CD4-positive, alpha-beta T cell (primary cell): ENCODE measurements around the gene SYTL4. TPM values are rescaled to one million over a fixed set of nuclear protein-coding genes. Genes with fewer than 3 reads are reported as not detected.

Experiments used
- ATAC-seq: fragments of 200-7000 bp; cut with Tn5 transposase; one replicate; pipeline ENCODE4 v1.10.0; 2022; ENCODE audit warnings: mild to moderate bottlenecking; ENCODE audit not compliant: poor library complexity
- CTCF ChIA-PET: fragments of 350-600 bp; sonication (Branson Sonifier 250); formaldehyde crosslinking; loops from one replicate; lab custom pipeline; 2021; ENCODE audit warnings: antibody characterized with exemption, inconsistent platforms; lab: Charles Lee
- POLR2A ChIA-PET: fragments of 350-600 bp; sonication (Branson Sonifier 250); formaldehyde crosslinking; loops from one replicate; lab custom pipeline; 2021; ENCODE audit warnings: antibody characterized with exemption, inconsistent platforms; lab: Charles Lee
- DNase-seq, 14 experiments: peaks; one replicate each; pipeline ENCODE4 v3.0.0-alpha.2; 2013 to 2020; ENCODE audit warnings: mixed read lengths in 2 of 14
- H3K27ac ChIP-seq, 2 donors: one replicate each; pipeline versions ENCODE4 v1.5.1 to v1.7.0; 2013; ENCODE audit warnings: low read length in 2 of 2, low read depth in 1 of 2, mild to moderate bottlenecking in 1 of 2
- H3K27me3 ChIP-seq, 2 experiments: 1 replicate in 1 of 2; 2 replicates in 1 of 2; pipeline versions ENCODE4 v1.6.1 to v1.7.0; 2013; ENCODE audit warnings: low read length in 2 of 2, control low read depth in 1 of 2, mild to moderate bottlenecking in 1 of 2, moderate library complexity in 1 of 2; ENCODE audit not compliant: insufficient read depth in 2 of 2, control insufficient read depth in 1 of 2
- H3K36me3 ChIP-seq: one replicate; pipeline ENCODE4 v1.6.1; 2013; ENCODE audit warnings: low read length, control low read depth; ENCODE audit not compliant: insufficient read depth
- H3K4me1 ChIP-seq: one replicate; pipeline ENCODE4 v1.6.1; 2013; ENCODE audit warnings: low read length, control low read depth; ENCODE audit not compliant: insufficient read depth
- H3K4me3 ChIP-seq: one replicate; pipeline ENCODE4 v1.5.1; 2013; ENCODE audit warnings: mild to moderate bottlenecking, low read length, moderate library complexity
- H3K9me3 ChIP-seq, 2 experiments: 1 replicate in 1 of 2; 2 replicates in 1 of 2; pipeline versions ENCODE4 v1.6.1 to v1.7.0; 2013; ENCODE audit warnings: low read length in 2 of 2, mild to moderate bottlenecking in 2 of 2, control low read depth in 1 of 2, moderate library complexity in 1 of 2; ENCODE audit not compliant: control insufficient read depth in 1 of 2, insufficient read depth in 1 of 2
- H3K27ac Mint-ChIP-seq: one replicate; pipeline ENCODE4 v1.8.0; 2020; ENCODE audit warnings: mixed read lengths
- H3K27me3 Mint-ChIP-seq: one replicate; pipeline ENCODE4 v1.8.0; 2021; ENCODE audit warnings: mixed read lengths
- H3K36me3 Mint-ChIP-seq: one replicate; pipeline ENCODE4 v1.8.0; 2021; ENCODE audit warnings: low read depth, mixed read lengths
- H3K4me1 Mint-ChIP-seq: one replicate; pipeline ENCODE4 v1.8.0; 2021; ENCODE audit warnings: low read depth, mixed read lengths
- H3K4me3 Mint-ChIP-seq: one replicate; pipeline ENCODE4 v1.8.0; 2020; ENCODE audit warnings: mild to moderate bottlenecking, mixed read lengths
- H3K9me3 Mint-ChIP-seq: one replicate; pipeline ENCODE4 v1.8.0; 2020; ENCODE audit warnings: mixed read lengths
- CTCF ChIP-seq: fragments of 200-600 bp; IDR thresholded peaks from one replicate; pipeline ENCODE4 v1.8.0; 2022; ENCODE audit warnings: antibody characterized with exemption, mild to moderate bottlenecking
- intact Hi-C, 2 experiments: fragments of 100-400 bp; cut with DNase I in 1 of 2; cut with micrococcal nuclease in 1 of 2; formaldehyde crosslinking; loops; one replicate each; pipeline versions ENCODE4 v1.15.1 to v1.9.0; 2023 to 2025; cut with DNase I, micrococcal nuclease
- total RNA-seq, 174 experiments: library from RNA in 2 of 174; stranded (reverse) in 2 of 174; gene quantifications; one replicate each; pipeline ENCODE4 v1.2.3 and lab custom pipeline; 2021 to 2026

The SYTL4 gene
- total RNA-seq, 2 experiments from 2014 or later: not detected

- H3K27me3 ChIP-seq: no peaks in the 10 kb centered on the region
- ATAC-seq: no peak
- H3K27ac Mint-ChIP-seq: no peak overlapping the region
- no peaks in the 10 kb centered on the region for H3K9me3 Mint-ChIP-seq
- H3K27ac ChIP-seq: no peak overlapping the region
- H3K4me1 Mint-ChIP-seq: no peaks in the 10 kb centered on the region
- POLR2A ChIA-PET: no interaction called here
- intact Hi-C loops: no loop called here
- no peak overlapping the region for H3K4me3 Mint-ChIP-seq
- H3K36me3 ChIP-seq: no peaks in the 10 kb centered on the region
- no peak for DNase-seq
- peaks cover 0 to 7% of the 10 kb centered on the region in 2 experiments for H3K9me3 ChIP-seq
- H3K27me3 Mint-ChIP-seq: no peaks in the 10 kb centered on the region
- no peak overlapping the region for H3K4me3 ChIP-seq
- CTCF ChIA-PET: no interaction called here
- TF ChIP-seq CTCF: no peak
- H3K4me1 ChIP-seq: no peaks in the 10 kb centered on the region
- H3K36me3 Mint-ChIP-seq: no peaks in the 10 kb centered on the region
Observed at GRCh38 chrX:100719139-100719538, 12.8 kb downstream of the SYTL4 start.

- Mint-ChIP-seq H3K27me3 (no peaks in the 10 kb centered on the region), H3K27ac (no peak overlapping the region), H3K4me1 (no peaks in the 10 kb centered on the region), H3K36me3 (no peaks in the 10 kb centered on the region), H3K4me3 (no peak overlapping the region), H3K9me3 (no peaks in the 10 kb centered on the region)
- intact Hi-C loops: no loop called here
- no peak for TF ChIP-seq CTCF
- no peak for DNase-seq
- no peaks in the 10 kb centered on the region for H3K36me3 ChIP-seq
- H3K9me3 ChIP-seq: no peaks in the 10 kb centered on the region
- CTCF ChIA-PET: no interaction called here
- no peaks in the 10 kb centered on the region for H3K4me1 ChIP-seq
- no peaks in the 10 kb centered on the region for H3K27me3 ChIP-seq
- POLR2A ChIA-PET: no interaction called here
- no peak overlapping the region for H3K4me3 ChIP-seq
- ATAC-seq: no peak
- H3K27ac ChIP-seq: no peak overlapping the region
Observed at GRCh38 chrX:100717363-100717762, 14.6 kb downstream of the SYTL4 start.

GRCh38 chrX:100710816-100711215 lies 21.1 kb downstream of the SYTL4 start:
- no peaks in the 10 kb centered on the region for H3K36me3 ChIP-seq
- H3K4me1 ChIP-seq: no peaks in the 10 kb centered on the region
- no peaks in the 10 kb centered on the region for H3K4me1 Mint-ChIP-seq
- H3K27me3 Mint-ChIP-seq: peaks cover 12% of the 10 kb centered on the region
- CTCF ChIA-PET: no interaction called here
- H3K9me3 ChIP-seq: no peaks in the 10 kb centered on the region
- no peak overlapping the region for H3K4me3 Mint-ChIP-seq
- H3K9me3 Mint-ChIP-seq: no peaks in the 10 kb centered on the region
- no peaks in the 10 kb centered on the region for H3K36me3 Mint-ChIP-seq
- intact Hi-C loops: no loop called here
- POLR2A ChIA-PET: no interaction called here
- ATAC-seq: no peak
- no peak overlapping the region for H3K27ac ChIP-seq
- H3K4me3 ChIP-seq: no peak overlapping the region
- H3K27ac Mint-ChIP-seq: no peak overlapping the region
- DNase-seq: no peak
- no peak for TF ChIP-seq CTCF
- peaks cover 2 to 6% of the 10 kb centered on the region in 2 experiments for H3K27me3 ChIP-seq
